ENCODE data around the gene ANKRD29. TPM values are rescaled to one million over a fixed set of nuclear protein-coding genes. Genes with fewer than 3 reads are reported as not detected.
A peak's percentile ranks its signal among the peaks of the same experiment; 100 is the strongest.

Gene ANKRD29
- total RNA-seq, 1 experiment from 2014 or later = 6.9 TPM

DNA sequence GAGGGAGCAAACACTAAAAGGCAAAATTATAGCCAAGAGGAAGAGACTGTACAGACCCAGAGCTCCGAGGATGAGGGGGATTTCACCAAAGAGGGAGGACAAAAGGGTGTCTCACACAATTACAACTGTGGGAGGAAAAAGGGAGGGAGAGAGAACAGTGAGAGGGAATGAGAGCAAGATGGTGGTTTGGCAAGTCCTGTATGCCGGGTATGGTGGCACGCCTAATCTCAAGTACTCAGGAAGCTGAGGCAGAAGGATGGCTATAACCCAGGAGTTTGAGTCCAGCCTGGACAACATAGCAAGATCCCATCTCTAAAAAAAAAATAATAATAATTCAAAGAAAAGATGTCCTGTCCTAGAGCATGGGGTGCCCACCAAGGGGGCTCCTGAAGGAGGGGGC lies 110.7 kb downstream of the ANKRD29 start:
- H3K36me3 Mint-ChIP-seq (ENCODE audit: insufficient read depth, unreplicated experiment) = peaks cover 71% of the 10 kb centered on the region
- no peak for DNase-seq
- no peaks in the 10 kb centered on the region for H3K9me3 Mint-ChIP-seq (ENCODE audit: low read depth, unreplicated experiment)
- H3K4me3 Mint-ChIP-seq (ENCODE audit: low read depth, unreplicated experiment) = no peak overlapping the region
- BruUV-seq (replicated peaks) = no TSS peak
- peaks cover 36% of the 10 kb centered on the region for H3K4me1 Mint-ChIP-seq (ENCODE audit: low read depth, unreplicated experiment)
- intact Hi-C loops (cut with micrococcal nuclease; ENCODE audit: unreplicated experiment) = no loop called here
- CTCF ChIA-PET = no interaction called here
- peak overlapping the region; percentile 35 for H3K27ac Mint-ChIP-seq (ENCODE audit: unreplicated experiment)
- TF ChIP-seq, protein P1, sequence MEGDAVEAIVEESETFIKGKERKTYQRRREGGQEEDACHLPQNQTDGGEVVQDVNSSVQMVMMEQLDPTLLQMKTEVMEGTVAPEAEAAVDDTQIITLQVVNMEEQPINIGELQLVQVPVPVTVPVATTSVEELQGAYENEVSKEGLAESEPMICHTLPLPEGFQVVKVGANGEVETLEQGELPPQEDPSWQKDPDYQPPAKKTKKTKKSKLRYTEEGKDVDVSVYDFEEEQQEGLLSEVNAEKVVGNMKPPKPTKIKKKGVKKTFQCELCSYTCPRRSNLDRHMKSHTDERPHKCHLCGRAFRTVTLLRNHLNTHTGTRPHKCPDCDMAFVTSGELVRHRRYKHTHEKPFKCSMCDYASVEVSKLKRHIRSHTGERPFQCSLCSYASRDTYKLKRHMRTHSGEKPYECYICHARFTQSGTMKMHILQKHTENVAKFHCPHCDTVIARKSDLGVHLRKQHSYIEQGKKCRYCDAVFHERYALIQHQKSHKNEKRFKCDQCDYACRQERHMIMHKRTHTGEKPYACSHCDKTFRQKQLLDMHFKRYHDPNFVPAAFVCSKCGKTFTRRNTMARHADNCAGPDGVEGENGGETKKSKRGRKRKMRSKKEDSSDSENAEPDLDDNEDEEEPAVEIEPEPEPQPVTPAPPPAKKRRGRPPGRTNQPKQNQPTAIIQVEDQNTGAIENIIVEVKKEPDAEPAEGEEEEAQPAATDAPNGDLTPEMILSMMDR (IDR thresholded peaks at IDR 0.05; ENCODE audit: unreplicated experiment) = no peak
- H3K27me3 Mint-ChIP-seq (ENCODE audit: unreplicated experiment) = no peaks in the 10 kb centered on the region

DNA sequence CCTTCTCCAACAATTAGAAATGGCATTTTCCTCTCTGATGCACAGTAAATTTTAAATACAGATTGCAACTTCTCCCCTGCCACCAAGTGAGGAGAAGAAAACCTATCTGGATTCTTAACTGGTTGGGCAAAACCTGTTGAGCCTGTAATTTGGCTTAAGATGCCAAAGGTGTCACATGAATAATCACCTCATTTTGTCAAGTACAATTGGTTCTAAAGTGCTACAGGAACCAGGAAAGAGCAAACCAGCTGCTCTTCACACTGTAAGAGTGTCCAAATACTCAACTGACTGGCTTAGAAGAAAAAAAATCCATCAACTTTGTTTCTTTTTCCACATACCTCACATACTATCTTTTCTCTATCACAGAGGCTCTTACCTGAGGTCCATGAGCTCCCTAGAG lies 111.8 kb downstream of the ANKRD29 start:
- no TSS peak for BruUV-seq (replicated peaks)
- peaks cover 76% of the 10 kb centered on the region for H3K36me3 Mint-ChIP-seq (ENCODE audit: insufficient read depth, unreplicated experiment)
- no peak overlapping the region for H3K4me3 Mint-ChIP-seq (ENCODE audit: low read depth, unreplicated experiment)
- CTCF ChIA-PET = no interaction called here
- DNase-seq = peak; percentile 34
- H3K9me3 Mint-ChIP-seq (ENCODE audit: low read depth, unreplicated experiment) = no peaks in the 10 kb centered on the region
- TF ChIP-seq, protein P1 (IDR thresholded peaks at IDR 0.05; ENCODE audit: unreplicated experiment) = no peak
- peaks cover 36% of the 10 kb centered on the region for H3K4me1 Mint-ChIP-seq (ENCODE audit: low read depth, unreplicated experiment)
- H3K27me3 Mint-ChIP-seq (ENCODE audit: unreplicated experiment) = no peaks in the 10 kb centered on the region
- intact Hi-C loops (cut with micrococcal nuclease; ENCODE audit: unreplicated experiment) = no loop called here
- H3K27ac Mint-ChIP-seq (ENCODE audit: unreplicated experiment) = peak overlapping the region; percentile 44

Other genes starting within 250 kb of the ANKRD29 start
- gene RIOK3, start 209.6 kb downstream of the ANKRD29 start, total RNA-seq (2022) = 91.1 and 96.7 TPM in 2 replicates
- gene RMC1, start 159.4 kb downstream of the ANKRD29 start, total RNA-seq (2022) = 31.0 and 33.7 TPM in 2 replicates
- gene NPC1, start 76.4 kb downstream of the ANKRD29 start, total RNA-seq (2022) = 82.6 and 84.7 TPM in 2 replicates
- gene LAMA3, start 26.5 kb upstream of the ANKRD29 start, total RNA-seq (2022) = 207 and 233 TPM in 2 replicates

Data from Calu3 (cell line).